T-helper 17 cell (primary cell): ENCODE data around the gene KCTD20. TPM values are rescaled to one million over a fixed set of nuclear protein-coding genes. Genes with fewer than 3 reads are reported as not detected.
A peak's percentile ranks its signal among the peaks of the same experiment; 100 is the strongest.
"Not testable (repeated sequence)": the region's sequence is repeated elsewhere in the genome, so short reads cannot be mapped to it uniquely, and the experiment has no call there.

Experiments used
- ATAC-seq: fragments of 150-1000 bp; cut with Tn5 transposase; 2 replicates; pipeline ENCODE4 v1.10.0; 2021; ENCODE audit warnings: mild to moderate bottlenecking, moderate library complexity
- DNase-seq, 3 donors: peaks; one replicate each; pipeline versions ENCODE4 v3.0.0 to v3.0.0-alpha.2; 2020 to 2021
- H3K9me3 ChIP-seq: one replicate; pipeline ENCODE4 v1.7.0; 2013; ENCODE audit warnings: low read length, mild to moderate bottlenecking; ENCODE audit not compliant: control insufficient read depth, poor library complexity, severe bottlenecking
- H3K27ac Mint-ChIP-seq: one replicate; pipeline ENCODE4 v1.8.0; 2022; ENCODE audit warnings: mild to moderate bottlenecking, moderate library complexity, mixed read lengths
- H3K27me3 Mint-ChIP-seq: one replicate; pipeline ENCODE4 v1.8.0; 2022; ENCODE audit warnings: mixed read lengths
- H3K36me3 Mint-ChIP-seq: one replicate; pipeline ENCODE4 v1.8.0; 2022; ENCODE audit warnings: low read depth, mixed read lengths
- H3K4me1 Mint-ChIP-seq: one replicate; pipeline ENCODE4 v1.8.0; 2022; ENCODE audit warnings: mild to moderate bottlenecking, mixed read lengths
- H3K4me3 Mint-ChIP-seq: one replicate; pipeline ENCODE4 v1.8.0; 2022; ENCODE audit warnings: mild to moderate bottlenecking, moderate library complexity, mixed read lengths
- total RNA-seq, 4 donors: library from RNA in 2 of 4; stranded (reverse) in 2 of 4; gene quantifications; one replicate each; pipeline ENCODE4 v1.2.3 and lab custom pipeline; 2022 to 2026

KCTD20 gene
- total RNA-seq, 2 donors from 2014 or later, result 31.3 to 54.1 TPM

- no peak for ATAC-seq
- peaks cover 4% of the 10 kb centered on the region for H3K36me3 Mint-ChIP-seq
- peaks cover 33% of the 10 kb centered on the region for H3K4me1 Mint-ChIP-seq
- H3K27ac Mint-ChIP-seq, result no peak overlapping the region
- no peaks in the 10 kb centered on the region for H3K9me3 ChIP-seq
- H3K27me3 Mint-ChIP-seq, result no peaks in the 10 kb centered on the region
- no peak overlapping the region for H3K4me3 Mint-ChIP-seq
- DNase-seq, result no peak
Observed at GRCh38 chr6:36459501-36459900, 16.7 kb downstream of the KCTD20 start.

- DNase-seq, result no peak
- peaks cover 34% of the 10 kb centered on the region for H3K4me1 Mint-ChIP-seq
- no peaks in the 10 kb centered on the region for H3K9me3 ChIP-seq
- peaks cover 4% of the 10 kb centered on the region for H3K36me3 Mint-ChIP-seq
- no peak overlapping the region for H3K27ac Mint-ChIP-seq
- no peak overlapping the region for H3K4me3 Mint-ChIP-seq
- no peaks in the 10 kb centered on the region for H3K27me3 Mint-ChIP-seq
- no peak for ATAC-seq
Observed at GRCh38 chr6:36460916-36461315, 18.1 kb downstream of the KCTD20 start.

GRCh38 chr6:36461646-36462045, 18.8 kb downstream of the KCTD20 start:
- no peak for ATAC-seq
- peaks cover 4% of the 10 kb centered on the region for H3K36me3 Mint-ChIP-seq
- DNase-seq, result no peak
- no peak overlapping the region for H3K27ac Mint-ChIP-seq
- no peak overlapping the region for H3K4me3 Mint-ChIP-seq
- peaks cover 34% of the 10 kb centered on the region for H3K4me1 Mint-ChIP-seq
- no peaks in the 10 kb centered on the region for H3K27me3 Mint-ChIP-seq
- no peaks in the 10 kb centered on the region for H3K9me3 ChIP-seq

GRCh38 chr6:36463676-36464075, 20.9 kb downstream of the KCTD20 start:
- Mint-ChIP-seq H3K4me1 (peaks cover 29% of the 10 kb centered on the region), H3K27ac (peak overlapping the region; percentile 3), H3K4me3 (no peak overlapping the region), H3K27me3 (no peaks in the 10 kb centered on the region), H3K36me3 (peaks cover 2% of the 10 kb centered on the region)
- H3K9me3 ChIP-seq, result no peaks in the 10 kb centered on the region
- DNase-seq, result no peak
- no peak for ATAC-seq

- ATAC-seq, result no peak
- Mint-ChIP-seq H3K4me1 (peaks cover 32% of the 10 kb centered on the region), H3K27ac (peak overlapping the region; percentile 3), H3K27me3 (no peaks in the 10 kb centered on the region), H3K4me3 (no peak overlapping the region), H3K36me3 (peaks cover 2% of the 10 kb centered on the region)
- DNase-seq, result no peak
- no peaks in the 10 kb centered on the region for H3K9me3 ChIP-seq
Observed at GRCh38 chr6:36464233-36464632, 21.4 kb downstream of the KCTD20 start.

GRCh38 chr6:36467625-36468024, 24.8 kb downstream of the KCTD20 start:
- H3K9me3 ChIP-seq, result no peaks in the 10 kb centered on the region
- ATAC-seq (no peak), DNase-seq (no peak)
- H3K36me3 Mint-ChIP-seq, result no peaks in the 10 kb centered on the region
- no peaks in the 10 kb centered on the region for H3K27me3 Mint-ChIP-seq
- H3K4me1 Mint-ChIP-seq, result peaks cover 21% of the 10 kb centered on the region
- H3K4me3 Mint-ChIP-seq, result no peak overlapping the region
- H3K27ac Mint-ChIP-seq, result peak overlapping the region; percentile 11

GRCh38 chr6:36469148-36469661, 26.4 kb downstream of the KCTD20 start:
- ATAC-seq (no peak), DNase-seq (no peak)
- no peaks in the 10 kb centered on the region for H3K36me3 Mint-ChIP-seq
- no peaks in the 10 kb centered on the region for H3K9me3 ChIP-seq
- no peaks in the 10 kb centered on the region for H3K27me3 Mint-ChIP-seq
- no peak overlapping the region for H3K27ac Mint-ChIP-seq
- no peak overlapping the region for H3K4me3 Mint-ChIP-seq
- peaks cover 12% of the 10 kb centered on the region for H3K4me1 Mint-ChIP-seq

GRCh38 chr6:36469946-36470345, 27.1 kb downstream of the KCTD20 start:
- Mint-ChIP-seq H3K36me3 (no peaks in the 10 kb centered on the region), H3K4me1 (peaks cover 6% of the 10 kb centered on the region), H3K27ac (no peak overlapping the region), H3K27me3 (no peaks in the 10 kb centered on the region), H3K4me3 (no peak overlapping the region)
- DNase-seq (no peak), ATAC-seq (no peak)
- H3K9me3 ChIP-seq, result no peaks in the 10 kb centered on the region

GRCh38 chr6:36478051-36478526, 35.3 kb downstream of the KCTD20 start:
- Mint-ChIP-seq H3K4me1 (peaks cover 13% of the 10 kb centered on the region), H3K36me3 (peaks cover 5% of the 10 kb centered on the region), H3K4me3 (no peak overlapping the region), H3K27me3 (no peaks in the 10 kb centered on the region), H3K27ac (no peak overlapping the region)
- DNase-seq, result no peak
- no peak for ATAC-seq
- H3K9me3 ChIP-seq, result no peaks in the 10 kb centered on the region

- Mint-ChIP-seq H3K27ac (peak overlapping the region; percentile 79), H3K36me3 (peaks cover 5% of the 10 kb centered on the region)
Observed at GRCh38 chr6:36479256-36479655, 36.5 kb downstream of the KCTD20 start.

GRCh38 chr6:36483326-36483725, 40.5 kb downstream of the KCTD20 start:
- ATAC-seq, H3K27ac Mint-ChIP-seq, H3K36me3 Mint-ChIP-seq: not testable (repeated sequence)

More at GRCh38 chr6:36479256-36479655, 36.5 kb downstream of the KCTD20 start:
- peaks cover 13% of the 10 kb centered on the region for H3K4me1 Mint-ChIP-seq
- no peaks in the 10 kb centered on the region for H3K9me3 ChIP-seq
- ATAC-seq (no peak), DNase-seq (no peak)
- no peak overlapping the region for H3K4me3 Mint-ChIP-seq
- H3K27me3 Mint-ChIP-seq, result no peaks in the 10 kb centered on the region

GRCh38 chr6:36484736-36485135, 41.9 kb downstream of the KCTD20 start:
- Mint-ChIP-seq H3K27me3 (no peaks in the 10 kb centered on the region), H3K4me1 (peaks cover 2% of the 10 kb centered on the region), H3K27ac (no peak overlapping the region), H3K4me3 (no peak overlapping the region), H3K36me3 (peaks cover 5% of the 10 kb centered on the region)
- no peak for DNase-seq
- no peak for ATAC-seq
- H3K9me3 ChIP-seq, result no peaks in the 10 kb centered on the region

More at GRCh38 chr6:36483326-36483725, 40.5 kb downstream of the KCTD20 start:
- DNase-seq, H3K27me3 Mint-ChIP-seq, H3K4me1 Mint-ChIP-seq, H3K9me3 ChIP-seq, H3K4me3 Mint-ChIP-seq: not testable (repeated sequence)

GRCh38 chr6:36487698-36488097, 44.9 kb downstream of the KCTD20 start:
- no peak overlapping the region for H3K4me3 Mint-ChIP-seq
- H3K36me3 Mint-ChIP-seq, result no peaks in the 10 kb centered on the region
- ATAC-seq, result no peak
- H3K4me1 Mint-ChIP-seq, result peaks cover 2% of the 10 kb centered on the region
- no peaks in the 10 kb centered on the region for H3K9me3 ChIP-seq
- no peaks in the 10 kb centered on the region for H3K27me3 Mint-ChIP-seq
- no peak for DNase-seq
- H3K27ac Mint-ChIP-seq, result no peak overlapping the region

- peaks cover 2% of the 10 kb centered on the region for H3K4me1 Mint-ChIP-seq
- H3K9me3 ChIP-seq, result no peaks in the 10 kb centered on the region
- H3K4me3 Mint-ChIP-seq, result no peak overlapping the region
- ATAC-seq (no peak), DNase-seq (no peak)
- no peak overlapping the region for H3K27ac Mint-ChIP-seq
- H3K36me3 Mint-ChIP-seq, result no peaks in the 10 kb centered on the region
- no peaks in the 10 kb centered on the region for H3K27me3 Mint-ChIP-seq
Observed at GRCh38 chr6:36488221-36488620, 45.4 kb downstream of the KCTD20 start.
